Natural killer cell treated with Interleukin-12 subunit alpha and Interleukin-12 subunit beta and Interleukin-15 and Interleukin-18, amount 100 ng/mL, for 72 hours (primary cell): ENCODE measurements around the gene CTBP2. TPM values are rescaled to one million over a fixed set of nuclear protein-coding genes. Genes with fewer than 3 reads are reported as not detected.

Experiments
- ATAC-seq, 2 donors: fragments of 150-1000 bp; cut with Tn5 transposase in 1 of 2; sonication (Bioruptor Pico), chemical (Tn5 transposase) in 1 of 2; 2 replicates each; pipeline ENCODE4 v1.10.0; 2021
- DNase-seq: peaks from one replicate; pipeline ENCODE4 v3.0.0; 2022; ENCODE audit warnings: low spot score
- H3K27ac Mint-ChIP-seq, 2 donors: 1 replicate in 1 of 2; 2 replicates in 1 of 2; pipeline ENCODE4 v1.8.0; 2022; ENCODE audit warnings: mixed read lengths in 2 of 2, mild to moderate bottlenecking in 1 of 2, moderate library complexity in 1 of 2
- H3K27me3 Mint-ChIP-seq, 2 donors: 1 replicate in 1 of 2; 2 replicates in 1 of 2; pipeline ENCODE4 v1.8.0; 2022; ENCODE audit warnings: mixed read lengths in 2 of 2
- H3K36me3 Mint-ChIP-seq: one replicate; pipeline ENCODE4 v1.8.0; 2022; ENCODE audit warnings: mixed read lengths
- H3K4me1 Mint-ChIP-seq, 2 donors: 1 replicate in 1 of 2; 2 replicates in 1 of 2; pipeline ENCODE4 v1.8.0; 2022; ENCODE audit warnings: low read depth in 2 of 2, mixed read lengths in 2 of 2, mild to moderate bottlenecking in 1 of 2
- H3K4me3 Mint-ChIP-seq: one replicate; pipeline ENCODE4 v1.8.0; 2022; ENCODE audit warnings: mixed read lengths
- H3K9me3 Mint-ChIP-seq: 2 replicates; pipeline ENCODE4 v1.8.0; 2022; ENCODE audit warnings: mixed read lengths
- total RNA-seq, 2 donors: library from RNA; stranded (reverse); gene quantifications; one replicate each; pipeline ENCODE4 v1.2.3, GENCODE V29; 2022

CTBP2 gene
- total RNA-seq, 2 donors from 2014 or later = 61.3 to 76.4 TPM

DNA sequence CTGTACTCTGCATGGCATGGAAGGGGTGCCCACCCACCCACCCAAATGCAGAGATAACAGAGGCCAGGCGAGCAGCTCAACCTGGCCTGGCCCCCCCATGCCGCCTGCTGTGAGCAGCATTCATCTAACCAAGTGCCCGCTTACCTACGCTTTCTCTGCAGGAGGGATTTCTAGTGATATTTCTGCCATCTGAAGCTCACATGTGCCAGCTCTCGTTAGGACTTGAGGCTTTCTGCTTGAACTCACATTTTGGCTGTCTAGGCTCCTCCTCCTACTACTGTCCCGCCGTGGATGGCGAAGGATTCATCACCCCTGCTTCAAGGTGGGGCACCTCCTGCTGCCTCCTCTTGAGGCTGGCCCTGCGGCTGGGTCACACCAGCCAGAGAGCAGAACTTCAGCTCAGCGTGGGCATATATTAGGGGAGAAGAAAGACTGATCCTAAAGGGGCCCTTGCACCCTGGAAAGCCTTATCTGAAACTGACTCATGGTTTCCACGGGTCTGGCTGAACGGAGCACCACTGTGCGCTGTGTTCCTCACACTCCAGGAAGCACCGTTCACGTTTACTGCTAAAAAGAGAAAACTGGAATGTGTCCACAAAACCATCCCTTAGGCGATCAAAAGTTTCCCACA, 45.5 kb downstream of the CTBP2 start:
- H3K27me3 Mint-ChIP-seq = no peaks in the 10 kb centered on the region
- ATAC-seq (no peak), DNase-seq (no peak)
- peaks cover 15 to 59% of the 10 kb centered on the region in 2 donors for H3K4me1 Mint-ChIP-seq
- H3K36me3 Mint-ChIP-seq = no peaks in the 10 kb centered on the region
- no peak overlapping the region for H3K4me3 Mint-ChIP-seq
- H3K27ac Mint-ChIP-seq = peak overlapping the region in 1 of 2 donors; percentile 88
- no peaks in the 10 kb centered on the region for H3K9me3 Mint-ChIP-seq

- ATAC-seq (no peak), DNase-seq (no peak)
- no peaks in the 10 kb centered on the region for H3K27me3 Mint-ChIP-seq
- H3K4me1 Mint-ChIP-seq = peaks cover 12 to 57% of the 10 kb centered on the region in 2 donors
- H3K9me3 Mint-ChIP-seq = no peaks in the 10 kb centered on the region
- no peak overlapping the region for H3K4me3 Mint-ChIP-seq
- H3K36me3 Mint-ChIP-seq = no peaks in the 10 kb centered on the region
- H3K27ac Mint-ChIP-seq = peak overlapping the region in 1 of 2 donors; percentile 31
Measured at GRCh38 chr10:125113691-125114371, 46.5 kb downstream of the CTBP2 start.

- Mint-ChIP-seq H3K4me3 (no peak overlapping the region), H3K27ac (peak overlapping the region in 1 of 2 donors; percentile 31), H3K4me1 (peaks cover 7 to 55% of the 10 kb centered on the region in 2 donors), H3K36me3 (peaks cover 3% of the 10 kb centered on the region), H3K27me3 (no peaks in the 10 kb centered on the region), H3K9me3 (peaks cover 1% of the 10 kb centered on the region)
- DNase-seq (no peak), ATAC-seq (no peak)
Measured at GRCh38 chr10:125112697-125113494, 47.5 kb downstream of the CTBP2 start.

DNA sequence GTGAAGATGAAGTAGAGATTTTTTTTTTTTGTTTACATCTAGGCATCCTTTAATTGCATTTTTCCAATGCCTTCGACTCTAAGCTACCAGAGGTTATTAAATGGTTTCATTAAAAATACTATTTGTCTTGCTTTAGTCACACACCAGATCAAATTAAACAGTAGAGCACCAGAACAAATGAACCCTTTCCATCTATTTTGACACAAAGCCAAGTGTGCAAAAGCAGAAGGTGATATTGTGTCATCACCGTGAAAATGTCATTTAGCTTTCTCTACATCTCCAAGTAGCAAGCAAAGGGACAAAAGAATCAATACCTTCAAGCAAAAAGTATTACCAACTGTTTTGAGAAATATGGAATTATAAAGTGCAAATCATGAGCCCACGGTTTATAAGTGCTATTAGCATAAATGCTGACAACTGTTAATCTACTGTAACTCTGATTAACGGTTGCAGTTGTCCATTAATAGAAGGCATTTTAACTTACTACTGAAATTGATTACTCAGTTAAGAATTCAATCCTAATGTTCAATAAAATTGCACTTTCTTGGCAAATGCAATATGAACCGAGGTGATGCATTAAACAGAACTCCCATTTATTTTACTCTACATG, 49.1 kb downstream of the CTBP2 start:
- peak overlapping the region; percentile 7 to 61 for H3K27ac Mint-ChIP-seq
- no peak overlapping the region for H3K4me3 Mint-ChIP-seq
- peaks cover 12 to 57% of the 10 kb centered on the region in 2 donors for H3K4me1 Mint-ChIP-seq
- H3K27me3 Mint-ChIP-seq = no peaks in the 10 kb centered on the region
- no peak for DNase-seq
- no peak for ATAC-seq
- peaks cover 3% of the 10 kb centered on the region for H3K9me3 Mint-ChIP-seq
- peaks cover 7% of the 10 kb centered on the region for H3K36me3 Mint-ChIP-seq

GRCh38 chr10:125107965-125108580, 52.3 kb downstream of the CTBP2 start:
- peaks cover 14 to 62% of the 10 kb centered on the region in 2 donors for H3K4me1 Mint-ChIP-seq

GRCh38 chr10:125107166-125107949, 53.0 kb downstream of the CTBP2 start:
- Mint-ChIP-seq H3K27ac (peak overlapping the region; percentile 10 to 76), H3K9me3 (peaks cover 3% of the 10 kb centered on the region), H3K4me1 (peaks cover 14 to 62% of the 10 kb centered on the region in 2 donors), H3K36me3 (peaks cover 7% of the 10 kb centered on the region), H3K4me3 (no peak overlapping the region), H3K27me3 (no peaks in the 10 kb centered on the region)
- no peak for ATAC-seq
- DNase-seq = no peak

More at GRCh38 chr10:125107965-125108580, 52.3 kb downstream of the CTBP2 start:
- H3K9me3 Mint-ChIP-seq = peaks cover 3% of the 10 kb centered on the region
- DNase-seq (no peak), ATAC-seq (no peak)
- H3K27me3 Mint-ChIP-seq = no peaks in the 10 kb centered on the region
- H3K36me3 Mint-ChIP-seq = peaks cover 7% of the 10 kb centered on the region
- peak overlapping the region; percentile 10 to 76 for H3K27ac Mint-ChIP-seq
- no peak overlapping the region for H3K4me3 Mint-ChIP-seq

GRCh38 chr10:125106586-125106985, 53.8 kb downstream of the CTBP2 start:
- H3K27ac Mint-ChIP-seq = peak overlapping the region in 1 of 2 donors; percentile 83
- H3K4me1 Mint-ChIP-seq = peaks cover 19 to 66% of the 10 kb centered on the region in 2 donors
- H3K9me3 Mint-ChIP-seq = peaks cover 3% of the 10 kb centered on the region
- H3K4me3 Mint-ChIP-seq = no peak overlapping the region
- peaks cover 7% of the 10 kb centered on the region for H3K36me3 Mint-ChIP-seq
- DNase-seq = no peak
- ATAC-seq = no peak
- no peaks in the 10 kb centered on the region for H3K27me3 Mint-ChIP-seq

GRCh38 chr10:125105706-125106255, 54.6 kb downstream of the CTBP2 start:
- peaks cover 3% of the 10 kb centered on the region for H3K9me3 Mint-ChIP-seq
- DNase-seq (no peak), ATAC-seq (no peak)
- H3K36me3 Mint-ChIP-seq = peaks cover 7% of the 10 kb centered on the region
- H3K4me3 Mint-ChIP-seq = no peak overlapping the region
- H3K27ac Mint-ChIP-seq = peak overlapping the region; percentile 6 to 83
- no peaks in the 10 kb centered on the region for H3K27me3 Mint-ChIP-seq
- H3K4me1 Mint-ChIP-seq = peaks cover 25 to 59% of the 10 kb centered on the region in 2 donors

- peaks cover 28 to 54% of the 10 kb centered on the region in 2 donors for H3K4me1 Mint-ChIP-seq
- peaks cover 7% of the 10 kb centered on the region for H3K36me3 Mint-ChIP-seq
- DNase-seq (no peak), ATAC-seq (no peak)
- H3K9me3 Mint-ChIP-seq = peaks cover 3% of the 10 kb centered on the region
- H3K27me3 Mint-ChIP-seq = no peaks in the 10 kb centered on the region
- peak overlapping the region; percentile 6 to 83 for H3K27ac Mint-ChIP-seq
- H3K4me3 Mint-ChIP-seq = no peak overlapping the region
Measured at GRCh38 chr10:125105155-125105554, 55.2 kb downstream of the CTBP2 start.

- Mint-ChIP-seq H3K4me1 (peaks cover 34 to 60% of the 10 kb centered on the region in 2 donors), H3K9me3 (peaks cover 3% of the 10 kb centered on the region), H3K36me3 (peaks cover 7% of the 10 kb centered on the region), H3K4me3 (no peak overlapping the region), H3K27ac (peak overlapping the region in 1 of 2 donors; percentile 45), H3K27me3 (no peaks in the 10 kb centered on the region)
- ATAC-seq (no peak), DNase-seq (no peak)
Measured at GRCh38 chr10:125104559-125104958, 55.8 kb downstream of the CTBP2 start.

DNA sequence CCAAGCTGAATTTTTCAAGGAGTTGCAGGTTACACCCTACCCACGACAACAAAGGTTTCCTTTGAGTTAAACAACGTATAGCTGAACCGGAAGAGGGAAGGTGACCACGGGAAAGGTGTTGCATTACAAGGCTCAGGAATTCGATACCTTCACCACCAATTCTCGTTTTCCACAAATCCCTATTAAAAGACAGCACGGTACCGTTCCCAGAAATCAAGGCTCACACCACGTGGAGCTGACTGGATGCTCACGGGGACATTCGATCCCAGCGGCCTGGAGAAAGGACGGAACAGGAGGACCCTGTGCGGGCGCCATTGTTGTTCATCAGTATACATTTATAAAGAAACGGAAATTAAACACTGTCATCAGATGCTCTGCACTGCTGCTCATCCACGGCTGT, 56.4 kb downstream of the CTBP2 start:
- peaks cover 7% of the 10 kb centered on the region for H3K36me3 Mint-ChIP-seq
- H3K4me3 Mint-ChIP-seq = no peak overlapping the region
- ATAC-seq (no peak), DNase-seq (no peak)
- peaks cover 3% of the 10 kb centered on the region for H3K9me3 Mint-ChIP-seq
- peaks cover 36 to 62% of the 10 kb centered on the region in 2 donors for H3K4me1 Mint-ChIP-seq
- H3K27ac Mint-ChIP-seq = peak overlapping the region in 1 of 2 donors; percentile 32
- no peaks in the 10 kb centered on the region for H3K27me3 Mint-ChIP-seq

DNA sequence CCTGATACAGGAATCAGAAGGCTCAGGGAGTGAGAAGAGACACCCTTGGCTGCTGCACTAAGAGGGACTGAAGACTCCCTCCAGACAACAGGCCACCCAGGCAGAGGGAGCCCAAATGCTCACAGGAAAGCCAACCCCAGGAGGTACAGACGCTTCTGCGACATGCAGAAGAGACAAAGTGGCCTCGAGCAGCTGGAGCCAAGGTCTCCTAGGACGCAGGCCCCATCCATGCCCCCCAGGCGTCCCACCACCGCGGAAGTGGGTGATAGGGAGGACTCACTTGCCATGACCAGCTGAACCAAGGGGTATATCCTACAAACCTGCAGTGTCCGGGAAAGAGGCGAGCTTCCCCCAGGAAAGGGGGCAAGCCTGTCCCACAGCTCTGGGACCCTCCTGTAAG, 56.9 kb downstream of the CTBP2 start:
- ATAC-seq = no peak
- H3K27me3 Mint-ChIP-seq = no peaks in the 10 kb centered on the region
- H3K4me3 Mint-ChIP-seq = no peak overlapping the region
- H3K9me3 Mint-ChIP-seq = peaks cover 3% of the 10 kb centered on the region
- H3K4me1 Mint-ChIP-seq = peaks cover 36 to 63% of the 10 kb centered on the region in 2 donors
- peak overlapping the region in 1 of 2 donors; percentile 32 for H3K27ac Mint-ChIP-seq
- DNase-seq = no peak
- H3K36me3 Mint-ChIP-seq = peaks cover 7% of the 10 kb centered on the region
